Naive thymus-derived CD4-positive, alpha-beta T cell (primary cell): ENCODE results near the gene GRK1. TPM values are rescaled to one million over a fixed set of nuclear protein-coding genes. Genes with fewer than 3 reads are reported as not detected.

Experiments used
- ATAC-seq: fragments of 150-1000 bp; cut with Tn5 transposase; 2 replicates; pipeline ENCODE4 v1.10.0; 2021; ENCODE audit warnings: mild to moderate bottlenecking, moderate library complexity
- CTCF ChIA-PET: fragments of 350-600 bp; sonication (Branson Sonifier 250); formaldehyde crosslinking; loops from one replicate; lab custom pipeline; 2021; ENCODE audit warnings: antibody characterized with exemption; lab: Charles Lee
- POLR2A ChIA-PET: fragments of 350-600 bp; sonication (Branson Sonifier 250); formaldehyde crosslinking; loops from one replicate; lab custom pipeline; 2021; ENCODE audit warnings: antibody characterized with exemption, inconsistent platforms; lab: Charles Lee
- DNase-seq, 9 donors: peaks; one replicate each; pipeline versions ENCODE4 v3.0.0 to v3.0.0-alpha.2; 2020 to 2022; ENCODE audit warnings: mixed read lengths in 1 of 9
- H3K27ac ChIP-seq: one replicate; pipeline ENCODE4 v1.7.0; 2013; ENCODE audit warnings: mild to moderate bottlenecking, low read depth, low read length, moderate library complexity
- H3K27me3 ChIP-seq, 2 donors: one replicate each; pipeline ENCODE4 v1.7.0; 2013; ENCODE audit warnings: low read length in 2 of 2, mild to moderate bottlenecking in 2 of 2, moderate library complexity in 2 of 2; ENCODE audit not compliant: control insufficient read depth in 2 of 2, insufficient read depth in 2 of 2
- H3K36me3 ChIP-seq, 3 experiments: 1 replicate in 2 of 3; 2 replicates in 1 of 3; pipeline ENCODE4 v1.7.0; 2013; ENCODE audit warnings: low read length in 3 of 3, mild to moderate bottlenecking in 3 of 3, moderate library complexity in 1 of 3; ENCODE audit not compliant: insufficient read depth in 3 of 3, control insufficient read depth in 2 of 3
- H3K4me1 ChIP-seq, 2 donors: one replicate each; pipeline ENCODE4 v1.7.0; 2013; ENCODE audit warnings: low read length in 2 of 2, mild to moderate bottlenecking in 2 of 2, moderate library complexity in 1 of 2; ENCODE audit not compliant: control insufficient read depth in 2 of 2, insufficient read depth in 2 of 2
- H3K4me3 ChIP-seq: 2 replicates; pipeline ENCODE4 v1.7.0; 2013; ENCODE audit warnings: mild to moderate bottlenecking, low read length
- H3K9me3 ChIP-seq, 3 experiments: 1 replicate in 2 of 3; 2 replicates in 1 of 3; pipeline ENCODE4 v1.7.0; 2013; ENCODE audit warnings: low read length in 3 of 3; ENCODE audit not compliant: control insufficient read depth in 2 of 3
- H3K27ac Mint-ChIP-seq, 9 donors: one replicate each; pipeline ENCODE4 v1.8.0; 2020 to 2022; ENCODE audit warnings: mixed read lengths in 9 of 9, mild to moderate bottlenecking in 8 of 9, moderate library complexity in 5 of 9, inconsistent platforms in 2 of 9
- H3K27me3 Mint-ChIP-seq, 5 donors: one replicate each; pipeline ENCODE4 v1.8.0; 2021 to 2022; ENCODE audit warnings: mixed read lengths in 5 of 5, mild to moderate bottlenecking in 1 of 5
- H3K36me3 Mint-ChIP-seq, 5 donors: one replicate each; pipeline ENCODE4 v1.8.0; 2020 to 2022; ENCODE audit warnings: mixed read lengths in 5 of 5, mild to moderate bottlenecking in 3 of 5, inconsistent platforms in 1 of 5
- H3K4me1 Mint-ChIP-seq, 7 donors: one replicate each; pipeline ENCODE4 v1.8.0; 2020 to 2022; ENCODE audit warnings: mixed read lengths in 7 of 7, mild to moderate bottlenecking in 3 of 7, inconsistent platforms in 1 of 7
- H3K4me3 Mint-ChIP-seq, 10 donors: one replicate each; pipeline ENCODE4 v1.8.0; 2020 to 2022; ENCODE audit warnings: mild to moderate bottlenecking in 10 of 10, mixed read lengths in 10 of 10, moderate library complexity in 6 of 10, inconsistent platforms in 2 of 10
- H3K9me3 Mint-ChIP-seq, 11 donors: one replicate each; pipeline ENCODE4 v1.8.0; 2020 to 2022; ENCODE audit warnings: mixed read lengths in 11 of 11, mild to moderate bottlenecking in 4 of 11, inconsistent platforms in 1 of 11, moderate library complexity in 1 of 11
- intact Hi-C, 2 donors: fragments of 100-400 bp; cut with micrococcal nuclease; formaldehyde crosslinking; loops; one replicate each; pipeline ENCODE4 v1.15.1; 2023
- polyA plus RNA-seq, 2 donors: library from polyadenylated mRNA; unstranded; fragments of 300-500 nt; fragmentation: Illumina TruSeq; gene quantifications; one replicate each; pipeline ENCODE4 v1.2.3, GENCODE V29; 2021
- total RNA-seq, 6 experiments: library from RNA in 5 of 6; stranded (reverse) in 5 of 6; gene quantifications; 1 replicate in 5 of 6; 2 replicates in 1 of 6; pipeline ENCODE4 v1.2.3 and lab custom pipeline; 2021 to 2026

Gene GRK1
- total and polyA plus RNA-seq, 7 experiments from 2014 or later: not detected

- DNase-seq: peak in 6 of 9 donors; percentile 28 to 40 (median 35)
- POLR2A ChIA-PET: interaction anchor here (0.6 to 1.0 kb wide), 3 partner anchors 10 to 403 kb away, joined by 4 read pairs; no protein-coding TSS in a partner anchor
- Histone ChIP-seq H3K4me3 (no peak overlapping the region), H3K27ac (no peak overlapping the region), H3K9me3 (no peaks in the 10 kb centered on the region), H3K36me3 (no peaks in the 10 kb centered on the region), H3K4me1 (peaks cover 0 to 12% of the 10 kb centered on the region in 2 donors), H3K27me3 (no peaks in the 10 kb centered on the region)
- ATAC-seq: peak; percentile 47
- Mint-ChIP-seq H3K27me3 (no peaks in the 10 kb centered on the region), H3K36me3 (peaks cover 6 to 8% (median 8%) of the 10 kb centered on the region in 5 donors), H3K27ac (peak overlapping the region in 8 of 9 donors; percentile 1 to 82 (median 64)), H3K9me3 (no peaks in the 10 kb centered on the region), H3K4me3 (peak overlapping the region in 9 of 10 donors; percentile 53 to 71 (median 60)), H3K4me1 (peaks cover 9 to 33% (median 29%) of the 10 kb centered on the region in 7 donors)
- intact Hi-C loops: no loop called here
- CTCF ChIA-PET: no interaction called here
Measured at GRCh38 chr13:113646921-113647340, 20.1 kb upstream of the GRK1 start.

- H3K27me3 ChIP-seq: no peaks in the 10 kb centered on the region
- ATAC-seq: no peak
- ChIA-PET POLR2A (interaction anchor here (1.0 kb wide), 1 partner anchor 10 kb away, joined by 4 read pairs; no protein-coding TSS in a partner anchor), CTCF (no interaction called here)
- no peaks in the 10 kb centered on the region for H3K36me3 ChIP-seq
- no peaks in the 10 kb centered on the region for H3K9me3 ChIP-seq
- Mint-ChIP-seq H3K4me1 (peaks cover 9 to 33% (median 28%) of the 10 kb centered on the region in 7 donors), H3K4me3 (peak overlapping the region in 8 of 10 donors; percentile 17 to 71 (median 57)), H3K27me3 (no peaks in the 10 kb centered on the region), H3K27ac (peak overlapping the region in 7 of 9 donors; percentile 9 to 86 (median 68)), H3K36me3 (peaks cover 0 to 1% (median 1%) of the 10 kb centered on the region in 5 donors), H3K9me3 (no peaks in the 10 kb centered on the region)
- DNase-seq: no peak
- intact Hi-C loops: no loop called here
- H3K4me1 ChIP-seq: peaks cover 0 to 12% of the 10 kb centered on the region in 2 donors
- H3K4me3 ChIP-seq: no peak overlapping the region
- H3K27ac ChIP-seq: no peak overlapping the region
Measured at GRCh38 chr13:113647351-113648215, 19.4 kb upstream of the GRK1 start.

DNA sequence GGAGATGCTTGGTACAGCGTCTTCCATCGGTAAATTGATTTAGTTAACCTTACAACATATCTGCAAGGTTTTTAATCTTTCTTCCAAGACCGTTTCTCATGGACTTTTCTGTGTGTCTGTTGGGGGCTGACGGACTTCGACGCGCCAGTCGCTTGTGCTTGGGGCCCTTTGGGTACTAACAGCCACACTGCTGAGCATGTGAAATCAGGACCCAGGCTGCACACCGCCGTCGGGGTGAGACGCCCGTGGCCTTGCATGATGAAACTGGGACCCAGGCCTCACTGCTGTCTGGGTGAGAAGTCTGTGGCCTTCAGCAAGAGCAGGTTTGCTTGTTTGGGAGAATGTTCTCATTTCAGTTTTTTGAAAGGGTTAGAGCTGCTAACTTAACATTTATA is 18.8 kb upstream of the GRK1 start:
- no peaks in the 10 kb centered on the region for H3K9me3 Mint-ChIP-seq

GRCh38 chr13:113649212-113649611 is 17.8 kb upstream of the GRK1 start:
- Mint-ChIP-seq H3K27me3 (no peaks in the 10 kb centered on the region), H3K9me3 (no peaks in the 10 kb centered on the region), H3K36me3 (no peaks in the 10 kb centered on the region), H3K4me1 (peaks cover 9 to 39% (median 29%) of the 10 kb centered on the region in 7 donors), H3K4me3 (no peak overlapping the region), H3K27ac (peak overlapping the region in 2 of 9 donors; percentile 51 to 56)
- DNase-seq (no peak), ATAC-seq (no peak)
- no peak overlapping the region for H3K27ac ChIP-seq
- ChIA-PET POLR2A (no interaction called here), CTCF (no interaction called here)
- no peaks in the 10 kb centered on the region for H3K36me3 ChIP-seq
- H3K9me3 ChIP-seq: no peaks in the 10 kb centered on the region
- peaks cover 10 to 12% of the 10 kb centered on the region in 2 donors for H3K4me1 ChIP-seq
- intact Hi-C loops: no loop called here
- H3K27me3 ChIP-seq: no peaks in the 10 kb centered on the region
- no peak overlapping the region for H3K4me3 ChIP-seq

More for the DNA sequence above, 18.8 kb upstream of the GRK1 start:
- peak overlapping the region in 5 of 9 donors; percentile 1 to 86 (median 65) for H3K27ac Mint-ChIP-seq
- no peak overlapping the region for H3K27ac ChIP-seq
- DNase-seq: no peak
- CTCF ChIA-PET: no interaction called here
- peak overlapping the region in 3 of 10 donors; percentile 17 to 27 (median 19) for H3K4me3 Mint-ChIP-seq
- H3K4me1 Mint-ChIP-seq: peaks cover 9 to 33% (median 28%) of the 10 kb centered on the region in 7 donors
- ATAC-seq: no peak
- no peaks in the 10 kb centered on the region for H3K27me3 Mint-ChIP-seq
- intact Hi-C loops: no loop called here
- H3K36me3 ChIP-seq: no peaks in the 10 kb centered on the region
- H3K4me3 ChIP-seq: no peak overlapping the region
- H3K36me3 Mint-ChIP-seq: no peaks in the 10 kb centered on the region
- POLR2A ChIA-PET: no interaction called here
- no peaks in the 10 kb centered on the region for H3K27me3 ChIP-seq
- no peaks in the 10 kb centered on the region for H3K9me3 ChIP-seq
- H3K4me1 ChIP-seq: peaks cover under 1 to 12% of the 10 kb centered on the region in 2 donors

DNA sequence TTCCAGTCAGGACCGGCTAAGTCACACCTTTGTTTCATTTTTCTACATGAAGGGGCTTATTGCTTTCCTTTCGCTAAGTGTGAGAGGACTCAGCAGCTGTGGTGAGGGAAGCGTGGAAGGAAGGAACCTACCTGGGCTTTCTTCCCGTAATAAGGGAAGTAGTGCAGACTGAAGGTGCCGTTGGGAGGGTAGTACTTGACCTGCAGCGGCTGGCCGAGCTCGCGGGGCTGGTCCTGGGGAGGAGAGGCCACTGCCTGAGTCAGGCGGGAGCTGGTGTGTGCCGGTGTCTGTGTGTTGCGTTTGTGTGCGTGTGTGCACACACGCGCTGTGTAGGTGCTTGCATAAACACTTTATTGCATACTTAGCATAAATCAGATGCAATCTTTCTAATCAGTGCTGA is 16.7 kb upstream of the GRK1 start:
- no peak for ATAC-seq
- Mint-ChIP-seq H3K27me3 (no peaks in the 10 kb centered on the region), H3K4me1 (peaks cover 9 to 36% (median 29%) of the 10 kb centered on the region in 7 donors), H3K4me3 (no peak overlapping the region), H3K9me3 (no peaks in the 10 kb centered on the region), H3K27ac (peak overlapping the region in 2 of 9 donors; percentile 56 to 59), H3K36me3 (no peaks in the 10 kb centered on the region)
- ChIA-PET CTCF (interaction anchor here (0.7 kb wide), 1 partner anchor 17 kb away, joined by 4 read pairs; the partner anchor contains the start of gene GRK1), POLR2A (no interaction called here)
- Histone ChIP-seq H3K27ac (no peak overlapping the region), H3K36me3 (no peaks in the 10 kb centered on the region), H3K9me3 (no peaks in the 10 kb centered on the region), H3K4me1 (peaks cover 10 to 12% of the 10 kb centered on the region in 2 donors), H3K27me3 (no peaks in the 10 kb centered on the region), H3K4me3 (no peak overlapping the region)
- intact Hi-C loops: no loop called here
- no peak for DNase-seq

GRCh38 chr13:113650731-113651148 is 16.3 kb upstream of the GRK1 start:
- Histone ChIP-seq H3K27me3 (no peaks in the 10 kb centered on the region), H3K27ac (no peak overlapping the region), H3K36me3 (no peaks in the 10 kb centered on the region), H3K4me3 (no peak overlapping the region), H3K9me3 (no peaks in the 10 kb centered on the region), H3K4me1 (peaks cover 10 to 12% of the 10 kb centered on the region in 2 donors)
- H3K36me3 Mint-ChIP-seq: no peaks in the 10 kb centered on the region
- intact Hi-C loops: no loop called here
- no peak for DNase-seq
- H3K4me1 Mint-ChIP-seq: peaks cover 9 to 34% (median 26%) of the 10 kb centered on the region in 7 donors
- no peak for ATAC-seq
- POLR2A ChIA-PET: no interaction called here
- no peak overlapping the region for H3K27ac Mint-ChIP-seq
- H3K4me3 Mint-ChIP-seq: no peak overlapping the region
- H3K27me3 Mint-ChIP-seq: no peaks in the 10 kb centered on the region
- no peaks in the 10 kb centered on the region for H3K9me3 Mint-ChIP-seq
- CTCF ChIA-PET: no interaction called here
